ENCODE data around the gene ADIPOQ. TPM values are rescaled to one million over a fixed set of nuclear protein-coding genes. Genes with fewer than 3 reads are reported as not detected.
"Not testable (repeated sequence)": the region's sequence is repeated elsewhere in the genome, so short reads cannot be mapped to it uniquely, and the experiment has no call there.

Gene ADIPOQ
- total RNA-seq, 2 donors from 2014 or later: 0.17 to 0.58 TPM

- Histone ChIP-seq H3K9ac (ENCODE audit: low read depth in 2 of 2, low read length in 2 of 2) (no peak overlapping the region), H3K4me1 (no peaks in the 10 kb centered on the region), H3K27me3 (no peaks in the 10 kb centered on the region), H3K36me3 (no peaks in the 10 kb centered on the region), H3K9me3 (no peaks in the 10 kb centered on the region), H3K27ac (no peak overlapping the region), H3K4me3 (no peak overlapping the region)
- no peak for TF ChIP-seq CTCF (IDR thresholded peaks at IDR 0.05)
- DNase-seq: no peak
- intact Hi-C loops (cut with DNase I): no loop called here
Measured at GRCh38 chr3:186869253-186870100, 27.0 kb downstream of the ADIPOQ start.

- intact Hi-C loops (cut with DNase I): no loop called here
- Histone ChIP-seq H3K9ac (ENCODE audit: low read depth in 2 of 2, low read length in 2 of 2) (no peak overlapping the region), H3K9me3 (no peaks in the 10 kb centered on the region), H3K4me1 (no peaks in the 10 kb centered on the region), H3K27me3 (no peaks in the 10 kb centered on the region), H3K4me3 (no peak overlapping the region), H3K36me3 (no peaks in the 10 kb centered on the region), H3K27ac (no peak overlapping the region)
- DNase-seq: no peak
- TF ChIP-seq CTCF (IDR thresholded peaks at IDR 0.05): no peak
Measured at GRCh38 chr3:186870421-186871201, 28.1 kb downstream of the ADIPOQ start.

- intact Hi-C loops (cut with DNase I): no loop called here
- no peak overlapping the region for H3K9ac ChIP-seq (ENCODE audit: low read depth in 2 of 2, low read length in 2 of 2)
- H3K27me3 ChIP-seq: no peaks in the 10 kb centered on the region
- no peak for DNase-seq
- no peaks in the 10 kb centered on the region for H3K9me3 ChIP-seq
- TF ChIP-seq CTCF (IDR thresholded peaks at IDR 0.05): no peak
- H3K36me3 ChIP-seq: no peaks in the 10 kb centered on the region
- H3K27ac ChIP-seq: no peak overlapping the region
- H3K4me3 ChIP-seq: no peak overlapping the region
- no peaks in the 10 kb centered on the region for H3K4me1 ChIP-seq
Measured at GRCh38 chr3:186871403-186871924, 29.0 kb downstream of the ADIPOQ start.

- H3K27ac ChIP-seq; H3K36me3 ChIP-seq; H3K4me3 ChIP-seq; H3K4me1 ChIP-seq; H3K9me3 ChIP-seq; H3K27me3 ChIP-seq; intact Hi-C loops (cut with DNase I); H3K9ac ChIP-seq (ENCODE audit: low read depth in 2 of 2, low read length in 2 of 2); DNase-seq: not testable (repeated sequence)
Measured at GRCh38 chr3:186873796-186874195, 31.3 kb downstream of the ADIPOQ start.

- H3K27ac ChIP-seq; H3K9me3 ChIP-seq; H3K27me3 ChIP-seq; DNase-seq; H3K36me3 ChIP-seq; intact Hi-C loops (cut with DNase I); H3K4me1 ChIP-seq; H3K9ac ChIP-seq (ENCODE audit: low read depth in 2 of 2, low read length in 2 of 2); H3K4me3 ChIP-seq: not testable (repeated sequence)
Measured at GRCh38 chr3:186874216-186874615, 31.7 kb downstream of the ADIPOQ start.

- H3K27me3 ChIP-seq; H3K9ac ChIP-seq (ENCODE audit: low read depth in 2 of 2, low read length in 2 of 2); H3K9me3 ChIP-seq; H3K4me1 ChIP-seq; H3K27ac ChIP-seq; DNase-seq; H3K36me3 ChIP-seq; H3K4me3 ChIP-seq; intact Hi-C loops (cut with DNase I): not testable (repeated sequence)
Measured at GRCh38 chr3:186874841-186875240, 32.3 kb downstream of the ADIPOQ start.
